Activated T-helper 1 cell treated with Interleukin-2 at 50 U/mL for 16 hours (primary cell): ENCODE results near the gene CCDC174.
"Not testable (repeated sequence)": the region's sequence is repeated elsewhere in the genome, so short reads cannot be mapped to it uniquely, and the experiment has no call there.

ENCODE experiments used
- DNase-seq: peaks from one replicate; pipeline ENCODE4 v3.0.0-alpha.2; 2020; ENCODE audit warnings: low read depth

The CCDC174 gene

DNA sequence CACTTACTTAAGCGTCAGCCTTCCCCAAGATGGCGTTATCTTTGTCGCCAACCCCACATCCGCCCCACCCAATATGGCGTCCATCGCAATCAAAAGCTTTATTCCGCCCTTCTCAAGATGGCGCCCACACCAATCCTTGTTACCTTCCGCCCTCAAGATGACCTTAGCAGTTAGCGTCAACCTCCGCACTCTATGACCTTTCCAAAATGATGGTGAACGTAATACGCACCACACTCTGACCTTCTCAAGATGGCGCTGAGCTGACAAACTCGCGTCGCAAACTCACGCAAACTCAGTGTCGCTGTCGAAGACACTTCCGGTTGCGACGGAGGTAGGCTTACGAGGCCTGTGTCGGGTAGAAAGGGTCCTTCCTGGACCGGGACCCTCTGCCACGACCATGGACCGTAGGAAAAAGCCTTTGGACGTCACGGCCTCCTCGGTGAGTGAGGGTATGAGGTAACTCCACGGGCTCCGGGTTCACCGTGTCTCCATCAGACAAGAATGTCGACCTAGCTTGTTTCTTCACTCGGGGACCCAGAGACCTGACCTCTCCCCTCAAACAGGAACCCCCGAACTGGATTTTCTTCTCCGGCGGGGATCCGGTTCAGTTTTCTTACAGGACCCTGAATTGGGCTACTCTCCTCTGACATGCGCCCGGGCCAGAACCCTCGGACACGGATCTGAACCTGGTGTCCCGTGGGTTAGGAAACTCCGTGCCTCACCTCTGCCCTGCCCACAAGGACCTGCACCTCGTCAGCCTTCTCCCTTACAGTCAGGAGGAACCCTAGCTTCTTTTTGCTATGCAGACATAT is at the start of gene CCDC174:
CCDC174 (plus strand) TSS at position 323 of the 812 bp plus-strand sequence; CDS start at position 398, 75 bp downstream.
- DNase-seq: peak; percentile 86

DNA sequence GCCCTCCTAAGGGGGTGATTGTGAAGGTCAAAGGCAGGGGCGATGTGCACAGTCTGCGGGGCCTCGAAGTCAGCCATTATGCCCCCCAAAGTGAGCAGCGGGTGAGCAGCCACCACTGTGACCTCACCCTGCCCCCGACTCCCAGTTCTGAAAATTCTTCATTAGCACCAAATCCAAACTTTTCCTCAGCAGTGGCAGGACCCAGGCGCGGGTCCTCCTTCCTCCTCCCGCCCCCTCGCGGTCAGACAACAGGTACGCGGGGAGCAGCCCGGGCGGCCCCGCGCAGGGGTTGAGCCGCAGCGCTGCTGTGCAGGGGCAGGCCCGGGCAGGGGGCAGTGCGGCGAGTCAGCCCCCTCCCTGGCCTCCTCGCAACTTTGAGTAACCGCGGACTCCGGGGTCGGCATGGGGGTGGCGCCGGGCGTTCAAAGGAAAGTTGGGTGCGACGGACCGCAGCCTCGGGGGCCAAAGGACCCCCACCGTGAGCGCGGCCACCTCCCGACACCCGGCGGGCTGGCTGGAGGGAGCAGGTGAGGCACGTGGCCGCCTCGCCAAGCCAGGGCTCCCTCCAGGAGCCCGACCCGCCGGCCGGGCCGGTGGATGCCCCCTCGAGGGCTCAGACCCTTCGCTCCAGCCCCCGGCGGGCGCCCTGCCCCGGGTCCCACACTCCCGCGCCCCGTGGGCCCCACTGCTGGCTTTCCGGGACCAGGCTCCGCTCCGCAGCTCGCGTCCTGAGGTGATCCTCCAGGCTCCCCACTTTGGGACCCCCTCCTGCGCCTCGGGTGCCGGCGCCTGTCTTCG is 49.4 kb upstream of the CCDC174 start:
- DNase-seq: no peak

DNA sequence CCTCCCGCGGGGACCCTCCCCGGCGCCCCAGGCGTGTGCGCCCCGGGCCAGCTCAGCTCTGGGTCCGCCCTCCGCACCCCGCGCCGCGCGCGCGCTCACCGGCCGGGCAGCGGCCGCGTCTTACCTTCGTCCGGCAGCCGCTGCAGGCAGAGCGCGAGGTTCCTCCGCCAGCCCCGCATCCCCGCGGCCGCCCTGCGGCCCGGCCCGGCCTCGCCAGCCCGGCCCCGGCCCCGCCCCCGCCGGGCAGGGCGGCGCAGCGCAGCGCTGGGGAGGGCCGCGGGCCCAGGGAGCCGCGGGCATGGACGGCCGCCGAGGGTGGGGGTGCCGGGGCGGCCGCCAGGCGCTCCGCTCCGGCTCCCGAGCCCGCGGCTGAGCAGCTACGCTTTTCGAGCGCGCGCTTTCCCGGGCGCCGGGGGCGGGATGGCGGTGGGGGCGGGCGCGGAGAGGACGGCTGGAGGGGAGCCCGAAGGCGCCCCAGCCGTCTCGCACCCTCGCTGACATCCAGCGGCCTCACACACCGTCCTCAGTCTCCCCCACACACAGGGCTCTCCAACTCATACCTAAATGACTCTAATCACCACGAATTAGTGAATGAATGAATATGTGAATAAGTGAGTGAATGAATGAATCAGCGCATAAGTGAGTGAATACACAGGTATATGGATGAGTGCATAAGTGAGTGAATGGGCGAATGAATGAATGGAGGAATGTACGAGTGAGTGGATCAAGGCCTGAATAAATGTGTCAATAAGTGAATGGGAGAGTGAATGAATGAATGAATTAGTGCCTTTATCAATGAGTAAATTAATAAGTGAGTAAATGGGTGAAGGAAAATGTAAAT is 48.5 kb upstream of the CCDC174 start:
- DNase-seq: no peak

DNA sequence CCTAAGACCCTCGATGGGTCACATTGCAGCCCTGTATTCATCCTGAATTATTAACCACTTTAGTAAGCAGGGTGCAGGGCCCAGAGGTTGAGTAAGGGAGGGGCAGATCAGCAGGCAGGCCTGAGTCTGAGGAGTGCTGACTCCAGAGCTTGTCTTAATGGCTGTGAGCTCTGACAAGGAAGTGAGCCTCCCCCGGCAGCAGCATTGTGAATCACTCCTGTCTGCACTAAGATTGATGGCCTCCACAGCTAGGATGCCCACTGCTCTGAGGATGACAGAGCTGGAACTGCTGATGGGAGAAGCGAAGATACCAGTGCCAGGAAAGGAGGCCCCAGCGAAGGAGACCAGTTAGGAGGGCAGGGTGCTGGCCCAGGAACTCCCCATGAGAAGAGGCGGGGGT is 46.5 kb upstream of the CCDC174 start:
- no peak for DNase-seq

DNA sequence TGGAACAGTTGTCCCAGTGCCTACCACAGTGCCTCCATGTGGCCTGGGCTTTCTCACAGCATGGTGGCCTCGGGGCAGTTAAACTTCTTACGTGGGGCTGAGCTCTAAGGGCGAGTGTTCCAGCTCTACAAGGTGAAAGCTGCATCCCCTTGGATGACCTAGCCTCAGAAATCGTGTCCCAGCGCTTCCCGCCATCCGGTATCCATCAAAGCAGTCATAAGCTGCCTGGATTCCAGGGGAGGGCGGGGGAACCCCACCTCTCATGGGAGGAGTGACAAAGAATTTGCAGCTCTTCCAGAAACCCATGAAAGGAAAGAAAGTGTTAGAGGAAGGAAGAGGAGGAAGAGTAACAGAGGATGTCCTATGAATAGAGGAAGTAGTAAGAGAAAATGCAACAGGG is 45.8 kb upstream of the CCDC174 start:
- no peak for DNase-seq

DNA sequence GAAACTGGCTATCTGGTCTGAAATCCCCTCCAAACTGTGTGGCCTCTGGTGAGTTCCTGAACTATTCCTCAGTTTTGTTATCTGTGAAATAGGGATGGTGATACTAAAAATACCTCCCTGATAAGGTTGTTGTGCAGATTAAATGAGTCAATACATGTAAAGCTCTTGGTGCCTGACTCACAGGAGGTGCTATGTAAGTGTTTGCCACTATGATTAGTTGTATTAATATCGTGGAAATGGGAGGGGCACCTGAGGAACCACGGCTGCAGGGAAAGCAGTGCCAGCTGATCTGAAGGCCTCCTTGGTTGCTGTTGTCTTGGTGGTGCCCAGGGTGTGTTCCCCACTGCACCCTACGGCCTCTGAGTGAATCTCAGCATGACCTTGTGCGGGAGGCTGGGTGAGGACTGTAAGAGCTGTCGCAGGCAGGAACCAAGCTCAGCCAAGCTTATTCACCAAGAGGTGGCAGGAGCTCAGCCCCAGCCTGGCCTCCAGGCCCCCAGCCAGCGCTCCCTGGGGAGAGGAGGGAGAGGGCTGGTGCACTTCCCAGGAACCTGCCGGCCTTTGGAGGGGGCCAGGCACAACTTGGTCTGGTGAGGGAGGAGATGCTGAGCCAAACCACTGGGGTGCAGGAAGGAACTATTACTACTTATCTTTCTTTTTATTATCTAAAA is 44.8 kb upstream of the CCDC174 start:
- DNase-seq: no peak

DNA sequence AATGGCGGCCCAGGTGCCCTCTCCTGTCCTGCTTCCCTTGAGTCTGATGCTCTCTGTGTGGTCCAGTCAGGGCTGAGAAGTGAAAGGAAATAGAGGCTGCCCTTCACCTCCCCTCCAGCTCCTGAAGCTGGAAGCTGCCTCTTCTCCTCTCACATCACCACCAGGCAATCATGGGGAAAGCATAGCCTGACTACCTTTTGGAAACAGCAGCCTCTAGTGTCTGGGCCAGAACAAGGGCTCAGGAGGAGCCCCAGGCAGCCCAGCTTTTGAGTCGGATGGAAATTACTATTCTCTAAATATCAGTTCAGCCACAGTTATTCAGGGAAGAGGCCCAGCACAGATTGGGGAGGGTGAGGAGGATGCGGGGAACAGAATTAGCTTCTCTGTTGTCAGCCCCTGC is 43.3 kb upstream of the CCDC174 start:
- DNase-seq: no peak

DNA sequence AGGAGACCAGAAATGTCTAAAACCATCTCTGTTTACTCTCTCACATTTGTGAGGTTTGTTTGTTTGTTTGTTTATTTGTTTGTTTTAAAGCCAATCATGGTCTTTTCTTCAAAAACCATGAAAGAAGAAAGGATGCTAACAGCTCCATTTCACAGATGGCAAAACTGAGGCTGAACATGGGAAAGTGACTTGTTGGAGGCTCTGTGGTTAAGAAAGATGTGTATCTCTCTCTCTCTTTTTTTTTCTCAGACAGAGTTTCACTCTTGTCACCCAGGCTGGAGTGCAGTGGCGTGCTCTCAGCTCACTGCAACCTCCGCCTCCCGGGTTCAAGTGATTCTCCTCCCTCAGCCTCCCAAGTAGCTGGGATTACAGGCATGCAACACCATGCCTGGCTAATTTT is 42.5 kb upstream of the CCDC174 start:
- DNase-seq: not testable (repeated sequence)

DNA sequence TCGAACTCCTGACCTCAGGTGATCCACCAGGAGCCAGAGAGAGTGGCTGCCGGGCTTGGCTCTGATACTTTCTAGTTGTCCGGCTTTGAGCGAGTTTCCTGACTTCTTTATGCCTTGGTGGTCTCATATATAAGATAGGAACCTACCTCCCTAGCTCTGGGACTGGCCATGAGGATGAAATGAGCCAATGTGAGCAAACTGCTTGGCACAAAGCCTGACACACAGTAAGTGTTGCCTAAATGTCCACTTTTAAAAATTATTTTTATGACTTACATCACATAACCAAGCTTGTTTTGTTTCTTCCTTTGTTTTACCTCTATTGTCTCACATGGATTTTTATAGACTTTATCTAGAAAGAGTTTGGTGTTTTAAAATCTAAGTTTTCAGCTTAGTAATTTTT is 42.1 kb upstream of the CCDC174 start:
- no peak for DNase-seq

DNA sequence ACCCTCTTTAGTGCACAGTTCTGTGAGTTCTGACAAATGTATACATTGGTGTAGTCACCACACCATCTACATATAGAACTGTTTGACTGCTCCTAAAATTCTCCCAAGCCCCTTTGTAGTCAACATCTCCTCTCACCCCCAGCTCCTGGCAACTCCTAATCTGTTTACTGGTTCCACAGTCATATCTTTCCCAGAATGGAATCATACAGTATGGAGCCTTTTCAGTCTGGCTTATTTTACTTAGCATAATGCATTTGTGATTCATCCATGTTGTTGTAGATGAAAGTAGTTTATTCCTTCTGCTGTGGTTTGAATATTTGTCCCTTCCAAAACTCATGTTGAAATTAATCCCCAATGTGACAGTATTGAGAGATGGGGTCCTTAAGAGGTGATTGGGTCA is 41.6 kb upstream of the CCDC174 start:
- no peak for DNase-seq

DNA sequence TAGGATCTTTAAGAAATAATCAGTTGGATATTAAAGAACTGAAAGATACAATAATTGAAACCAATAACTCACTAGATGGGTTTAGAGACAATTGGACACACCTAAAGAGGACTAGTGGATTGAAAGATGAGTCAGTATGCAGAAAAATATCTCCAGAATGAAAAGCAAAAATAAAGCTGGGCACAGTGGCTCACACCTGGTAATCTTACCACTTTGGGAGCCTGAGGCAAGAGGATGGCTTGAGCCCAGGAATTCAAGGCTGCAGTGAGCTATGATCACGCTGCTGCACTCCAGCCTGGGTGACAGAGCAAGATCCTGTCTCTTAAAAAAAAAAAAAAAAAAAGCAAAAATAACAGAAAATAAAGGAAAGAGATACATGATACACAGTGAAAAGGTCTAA is 37.4 kb upstream of the CCDC174 start:
- no peak for DNase-seq

DNA sequence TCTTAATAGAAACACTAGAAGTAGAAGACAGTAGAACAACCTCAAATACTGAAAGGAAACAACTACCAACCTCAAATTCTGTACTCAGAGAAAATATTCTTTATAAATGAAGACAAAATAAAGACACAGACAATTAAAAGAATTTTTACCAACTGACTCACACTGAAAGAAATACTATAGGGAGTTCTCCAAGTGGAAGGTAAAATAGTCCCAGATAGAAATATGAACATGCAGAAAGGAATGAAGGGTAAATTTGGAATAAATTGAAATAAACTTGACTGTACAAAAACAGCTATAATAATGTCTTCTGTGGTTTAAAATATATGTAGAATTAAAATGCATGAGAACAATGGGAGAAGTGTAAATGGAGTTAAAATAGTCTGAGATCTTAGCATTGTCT is 36.7 kb upstream of the CCDC174 start:
- DNase-seq: no peak

DNA sequence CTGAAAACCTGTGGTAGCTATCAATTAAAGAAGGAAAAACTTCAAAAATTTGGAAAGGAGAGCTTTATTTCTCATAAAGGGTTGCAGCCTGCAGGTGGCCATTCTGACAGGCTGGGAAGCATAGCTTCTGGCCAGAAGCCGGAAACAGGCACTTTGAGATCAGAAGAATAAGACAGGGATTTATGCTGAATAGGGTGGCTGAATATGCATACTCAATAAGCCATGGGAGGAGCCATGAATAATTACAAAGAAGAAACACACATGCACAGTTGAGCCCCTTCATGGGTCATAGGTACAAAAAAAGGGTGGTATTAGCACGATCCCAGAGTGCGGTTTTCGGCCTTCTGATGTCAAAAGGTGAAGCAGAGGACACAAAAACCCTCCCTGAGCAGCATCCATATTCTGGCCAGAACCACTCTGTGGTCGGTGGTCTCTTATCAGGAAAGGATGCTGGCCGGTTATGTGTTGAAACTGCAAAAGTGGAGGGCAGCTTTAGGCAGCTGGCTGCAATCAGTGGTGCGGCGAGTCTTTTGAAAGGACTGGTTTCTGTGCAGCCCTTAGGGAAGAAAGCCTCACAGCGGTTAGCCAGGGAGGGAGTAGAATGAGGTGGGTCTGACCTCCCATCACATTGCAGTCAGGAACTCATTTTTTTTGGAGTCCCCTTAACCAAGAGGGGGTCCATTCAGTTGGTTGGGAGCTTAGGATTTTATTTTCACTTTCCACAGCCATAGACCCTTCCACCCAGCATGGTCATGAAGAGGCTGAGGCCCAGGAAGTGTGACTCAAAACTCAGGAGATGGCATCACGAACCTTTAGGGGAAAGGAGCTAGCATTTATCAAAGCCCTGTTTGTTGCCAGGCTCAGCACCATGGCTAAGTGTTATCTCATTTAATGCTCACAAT is 34.7 kb upstream of the CCDC174 start:
- no peak for DNase-seq

DNA sequence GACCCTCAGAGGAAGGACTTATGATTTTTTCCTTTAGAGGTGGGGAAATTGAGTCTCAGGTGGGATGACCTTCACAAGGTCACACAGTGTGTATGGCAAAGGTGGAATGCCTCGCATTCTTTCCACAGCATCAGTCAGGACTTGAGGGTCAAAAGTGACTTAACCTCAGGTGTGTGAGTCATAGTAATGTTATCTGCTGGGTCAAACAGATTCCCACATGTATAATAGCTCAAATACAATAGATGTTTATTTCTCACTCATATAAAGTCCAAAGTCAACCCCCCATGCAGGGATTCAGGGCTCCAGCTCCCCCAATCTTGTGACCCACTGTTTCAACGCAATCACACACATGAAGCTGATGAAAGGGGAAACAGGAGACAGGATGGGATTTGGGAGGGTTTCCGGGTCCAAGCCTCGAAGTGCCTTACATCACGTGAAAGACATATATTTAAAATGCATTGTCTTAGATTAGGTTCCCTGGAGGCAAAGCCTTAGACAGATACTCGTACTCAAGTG is 34.0 kb upstream of the CCDC174 start:
- DNase-seq: no peak

DNA sequence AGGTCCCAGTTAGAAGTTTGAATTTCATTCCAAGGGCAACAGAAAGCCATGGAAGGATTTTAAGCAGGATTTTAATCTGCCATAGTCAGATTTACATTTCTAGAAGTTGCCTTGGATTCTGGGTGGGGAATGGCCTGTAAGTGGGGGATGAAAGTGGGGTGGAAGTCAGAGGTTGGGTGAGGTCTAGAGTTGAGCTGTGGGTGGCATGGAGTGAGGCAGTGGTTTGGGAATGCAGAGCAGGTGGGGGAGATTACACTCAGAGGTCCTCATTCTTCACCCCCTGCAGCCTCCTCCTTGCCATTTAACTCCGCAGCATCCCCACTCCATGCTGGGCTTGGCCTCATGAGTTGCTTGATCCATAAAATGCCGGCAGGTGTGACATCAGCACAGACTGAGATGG is 32.0 kb upstream of the CCDC174 start:
- no peak for DNase-seq

DNA sequence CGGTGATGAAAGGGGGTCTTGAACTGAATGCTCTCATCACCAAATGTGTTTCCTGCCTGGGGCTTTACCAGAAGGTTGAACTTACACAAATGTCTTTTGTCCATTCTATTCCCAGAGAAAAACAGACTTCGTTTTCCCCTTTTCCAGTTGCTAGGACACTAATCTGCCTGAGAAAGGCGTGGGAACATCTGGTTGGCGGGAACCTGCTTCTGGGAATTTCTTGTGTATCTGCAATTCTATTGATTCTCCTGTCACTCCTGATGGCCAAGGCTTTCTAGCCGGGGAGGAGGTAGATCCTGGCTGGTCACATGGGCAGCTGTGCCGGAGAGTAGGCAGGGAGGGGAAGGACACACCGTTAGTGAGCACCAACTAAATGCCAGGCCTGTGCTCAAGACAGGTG is 31.1 kb upstream of the CCDC174 start:
- DNase-seq: no peak

DNA sequence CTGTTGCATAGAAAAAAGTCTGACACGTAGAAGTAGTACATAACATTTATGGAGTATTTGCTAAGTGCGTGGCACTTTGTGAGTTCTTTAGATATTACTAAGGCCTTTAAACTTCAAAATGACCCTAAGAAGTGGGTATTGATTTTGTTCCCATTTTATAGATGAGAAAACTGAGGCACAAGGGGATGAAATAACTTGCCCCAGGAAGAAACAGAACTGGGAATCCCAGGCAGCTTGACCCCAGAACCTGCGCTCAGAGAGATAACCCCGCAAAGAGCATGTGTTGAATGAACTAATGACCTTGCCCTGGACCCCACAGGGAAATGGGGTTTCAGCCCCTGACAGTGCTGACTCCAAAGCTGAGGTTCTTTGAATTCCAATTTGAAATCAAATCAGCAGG is 30.5 kb upstream of the CCDC174 start:
- DNase-seq: no peak

DNA sequence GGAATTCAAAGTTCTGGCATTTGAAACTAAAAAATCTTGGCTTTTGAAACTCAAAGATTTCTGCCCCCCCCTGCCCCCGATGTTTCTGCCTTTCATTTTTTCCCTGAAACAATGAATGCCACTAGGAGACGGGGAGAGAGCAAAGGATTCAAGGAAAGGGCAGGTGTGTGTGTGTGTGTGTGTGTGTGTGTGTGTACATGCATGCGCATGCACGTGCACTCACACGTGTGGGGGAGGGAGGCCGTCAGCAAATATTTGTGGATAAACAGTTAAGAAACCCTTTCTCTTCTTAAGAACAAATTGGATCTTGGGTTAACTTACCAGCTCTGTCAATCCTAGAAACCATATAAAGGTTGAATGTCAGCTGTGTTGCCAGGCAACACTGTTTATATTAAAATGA is 29.2 kb upstream of the CCDC174 start:
- no peak for DNase-seq

DNA sequence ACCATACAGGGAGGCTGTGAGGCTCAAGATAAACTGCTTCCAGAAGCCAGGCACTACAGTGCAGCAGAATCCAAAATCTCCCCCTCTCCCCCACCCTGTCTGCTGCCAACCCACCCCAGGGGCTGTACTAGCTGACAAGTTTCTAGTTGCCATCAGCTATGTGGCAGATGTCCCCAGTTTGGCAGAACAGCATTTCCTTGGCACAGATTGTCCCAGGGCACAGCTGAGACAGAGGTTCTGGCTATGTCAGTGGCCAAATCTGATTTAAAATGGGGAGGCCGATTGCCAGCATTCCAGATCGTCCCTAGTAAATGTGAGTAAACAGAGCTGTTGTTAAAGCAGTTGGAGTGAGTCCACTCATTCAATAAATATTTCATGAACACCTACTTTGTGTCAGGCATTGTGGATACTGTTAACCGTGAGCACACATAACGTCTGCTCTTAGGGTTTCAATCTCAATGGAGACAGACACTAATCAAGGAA is 28.0 kb upstream of the CCDC174 start:
- no peak for DNase-seq

DNA sequence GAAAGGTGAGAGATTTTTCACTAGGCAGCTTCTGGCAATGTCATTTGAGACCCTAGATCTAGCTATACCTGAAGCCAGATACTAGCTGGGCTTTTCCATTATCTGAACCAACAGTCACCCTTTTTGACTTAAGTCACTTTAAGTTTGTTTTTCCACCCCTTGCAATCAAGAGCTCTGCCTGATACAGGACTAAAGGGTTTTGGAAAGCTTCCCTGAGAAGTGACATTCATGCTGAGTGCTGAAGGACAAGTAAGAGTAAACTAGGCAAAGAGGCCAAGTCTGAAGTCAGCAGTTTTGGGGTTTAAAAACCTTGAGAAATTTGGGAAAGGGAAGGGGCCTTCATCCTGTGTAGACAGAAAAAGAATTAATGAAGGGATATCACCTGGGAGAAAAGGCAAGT is 27.1 kb upstream of the CCDC174 start:
- DNase-seq: no peak

DNA sequence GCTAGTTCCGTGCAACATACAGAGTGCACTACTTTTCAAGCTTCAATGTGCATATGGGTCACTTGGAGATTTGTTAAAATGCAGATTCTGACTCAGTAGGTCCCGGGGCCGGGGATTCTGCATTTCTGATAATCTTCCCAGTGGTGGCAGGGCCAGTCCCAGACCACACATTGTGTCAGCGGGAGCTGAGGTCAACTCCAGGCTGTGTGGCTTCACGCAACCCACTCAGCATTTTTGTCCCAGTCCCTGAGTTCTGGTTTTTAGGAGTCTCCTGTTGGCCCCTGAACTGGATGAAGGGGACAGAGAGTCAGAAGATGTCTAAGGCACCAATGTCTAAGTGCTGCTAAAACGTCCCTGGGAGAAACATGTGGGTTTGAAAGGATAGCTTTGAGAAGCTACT is 26.1 kb upstream of the CCDC174 start:
- DNase-seq: no peak
